Skeletal muscle satellite cell (primary cell): ENCODE measurements around the gene ADARB1.

ENCODE experiments used
- H3K27me3 ChIP-seq: 2 replicates; pipeline ENCODE4 v1.7.0; 2013; ENCODE audit warnings: low read length; ENCODE audit not compliant: control insufficient read depth, insufficient read depth
- H3K36me3 ChIP-seq: 2 replicates; pipeline ENCODE4 v1.7.0; 2013; ENCODE audit warnings: mild to moderate bottlenecking, control low read depth, low read length; ENCODE audit not compliant: insufficient read depth
- H3K4me1 ChIP-seq: 2 replicates; pipeline ENCODE4 v1.7.0; 2013; ENCODE audit warnings: low read length; ENCODE audit not compliant: control insufficient read depth, insufficient read depth
- H3K4me2 ChIP-seq: 2 replicates; pipeline ENCODE4 v1.7.0; 2013; ENCODE audit warnings: mild to moderate bottlenecking, low read length
- H3K4me3 ChIP-seq: 2 replicates; pipeline ENCODE4 v1.7.0; 2013; ENCODE audit warnings: low read length
- H3K9ac ChIP-seq: 2 replicates; pipeline ENCODE4 v1.7.0; 2013; ENCODE audit warnings: mild to moderate bottlenecking, low read depth, low read length, moderate library complexity
- H3K9me3 ChIP-seq: replicated peaks from 2 replicates; pipeline ENCODE4 v1.7.0; 2013; ENCODE audit warnings: mild to moderate bottlenecking, control low read depth, low read length

ADARB1 gene

GRCh38 chr21:45117314-45117713, 42.9 kb downstream of the ADARB1 start:
- Histone ChIP-seq H3K4me3 (no peak overlapping the region), H3K36me3 (peaks cover 55% of the 10 kb centered on the region), H3K4me2 (no peak overlapping the region), H3K9me3 (no peaks in the 10 kb centered on the region), H3K27me3 (no peaks in the 10 kb centered on the region), H3K4me1 (peaks cover 30% of the 10 kb centered on the region), H3K9ac (no peak overlapping the region)

- Histone ChIP-seq H3K4me3 (no peak overlapping the region), H3K4me1 (peaks cover 25% of the 10 kb centered on the region), H3K4me2 (no peak overlapping the region), H3K9me3 (no peaks in the 10 kb centered on the region), H3K27me3 (no peaks in the 10 kb centered on the region), H3K9ac (no peak overlapping the region), H3K36me3 (peaks cover 61% of the 10 kb centered on the region)
Measured at GRCh38 chr21:45118099-45118498, 43.7 kb downstream of the ADARB1 start.

GRCh38 chr21:45119812-45120211, 45.4 kb downstream of the ADARB1 start:
- H3K9ac ChIP-seq = no peak overlapping the region
- H3K4me3 ChIP-seq = no peak overlapping the region
- no peaks in the 10 kb centered on the region for H3K27me3 ChIP-seq
- no peak overlapping the region for H3K4me2 ChIP-seq
- H3K9me3 ChIP-seq = no peaks in the 10 kb centered on the region
- peaks cover 23% of the 10 kb centered on the region for H3K4me1 ChIP-seq
- H3K36me3 ChIP-seq = peaks cover 51% of the 10 kb centered on the region

- Histone ChIP-seq H3K36me3 (peaks cover 53% of the 10 kb centered on the region), H3K9me3 (no peaks in the 10 kb centered on the region), H3K4me2 (no peak overlapping the region), H3K4me1 (peaks cover 18% of the 10 kb centered on the region), H3K9ac (no peak overlapping the region), H3K4me3 (no peak overlapping the region), H3K27me3 (no peaks in the 10 kb centered on the region)
Measured at GRCh38 chr21:45120975-45121374, 46.6 kb downstream of the ADARB1 start.

GRCh38 chr21:45122030-45122429, 47.6 kb downstream of the ADARB1 start:
- no peak overlapping the region for H3K9ac ChIP-seq
- no peaks in the 10 kb centered on the region for H3K9me3 ChIP-seq

GRCh38 chr21:45122432-45123132, 48.2 kb downstream of the ADARB1 start:
- H3K4me3 ChIP-seq = no peak overlapping the region
- H3K9me3 ChIP-seq = no peaks in the 10 kb centered on the region
- H3K4me2 ChIP-seq = no peak overlapping the region
- peaks cover 57% of the 10 kb centered on the region for H3K36me3 ChIP-seq
- H3K9ac ChIP-seq = no peak overlapping the region
- peaks cover 32% of the 10 kb centered on the region for H3K4me1 ChIP-seq
- no peaks in the 10 kb centered on the region for H3K27me3 ChIP-seq

More at GRCh38 chr21:45122030-45122429, 47.6 kb downstream of the ADARB1 start:
- no peak overlapping the region for H3K4me3 ChIP-seq
- no peak overlapping the region for H3K4me2 ChIP-seq
- H3K27me3 ChIP-seq = no peaks in the 10 kb centered on the region
- peaks cover 27% of the 10 kb centered on the region for H3K4me1 ChIP-seq
- peaks cover 56% of the 10 kb centered on the region for H3K36me3 ChIP-seq

GRCh38 chr21:45123440-45123839, 49.1 kb downstream of the ADARB1 start:
- Histone ChIP-seq H3K27me3 (no peaks in the 10 kb centered on the region), H3K4me1 (peaks cover 40% of the 10 kb centered on the region), H3K4me2 (no peak overlapping the region), H3K36me3 (peaks cover 62% of the 10 kb centered on the region), H3K9me3 (no peaks in the 10 kb centered on the region), H3K9ac (no peak overlapping the region), H3K4me3 (no peak overlapping the region)

- H3K36me3 ChIP-seq = peaks cover 52% of the 10 kb centered on the region
- no peaks in the 10 kb centered on the region for H3K9me3 ChIP-seq
- no peak overlapping the region for H3K4me3 ChIP-seq
- no peaks in the 10 kb centered on the region for H3K27me3 ChIP-seq
- no peak overlapping the region for H3K9ac ChIP-seq
- peaks cover 52% of the 10 kb centered on the region for H3K4me1 ChIP-seq
- no peak overlapping the region for H3K4me2 ChIP-seq
Measured at GRCh38 chr21:45124596-45124995, 50.2 kb downstream of the ADARB1 start.

- H3K27me3 ChIP-seq = no peaks in the 10 kb centered on the region
- H3K4me2 ChIP-seq = no peak overlapping the region
- peaks cover 56% of the 10 kb centered on the region for H3K4me1 ChIP-seq
- no peak overlapping the region for H3K9ac ChIP-seq
- H3K4me3 ChIP-seq = no peak overlapping the region
- H3K36me3 ChIP-seq = peaks cover 46% of the 10 kb centered on the region
- no peaks in the 10 kb centered on the region for H3K9me3 ChIP-seq
Measured at GRCh38 chr21:45125357-45125756, 51.0 kb downstream of the ADARB1 start.

- Histone ChIP-seq H3K4me3 (no peak overlapping the region), H3K4me2 (peak overlapping the region; percentile 5), H3K9me3 (no peaks in the 10 kb centered on the region), H3K4me1 (peaks cover 62% of the 10 kb centered on the region), H3K36me3 (peaks cover 43% of the 10 kb centered on the region), H3K27me3 (no peaks in the 10 kb centered on the region), H3K9ac (no peak overlapping the region)
Measured at GRCh38 chr21:45126204-45126626, 51.8 kb downstream of the ADARB1 start.

- Histone ChIP-seq H3K27me3 (no peaks in the 10 kb centered on the region), H3K4me1 (peaks cover 63% of the 10 kb centered on the region), H3K4me2 (no peak overlapping the region), H3K9me3 (no peaks in the 10 kb centered on the region), H3K4me3 (no peak overlapping the region), H3K36me3 (peaks cover 45% of the 10 kb centered on the region), H3K9ac (no peak overlapping the region)
Measured at GRCh38 chr21:45126983-45127382, 52.6 kb downstream of the ADARB1 start.

- Histone ChIP-seq H3K4me3 (no peak overlapping the region), H3K9ac (peak overlapping the region; percentile 77), H3K9me3 (no peaks in the 10 kb centered on the region)
Measured at GRCh38 chr21:45127937-45128336, 53.6 kb downstream of the ADARB1 start.

More at GRCh38 chr21:45127937-45128336, 53.6 kb downstream of the ADARB1 start:
- Histone ChIP-seq H3K4me2 (no peak overlapping the region), H3K27me3 (no peaks in the 10 kb centered on the region), H3K4me1 (peaks cover 70% of the 10 kb centered on the region), H3K36me3 (peaks cover 37% of the 10 kb centered on the region)
